Panc1 (cell line): ENCODE data around the gene PRR35.

Source experiments
- CTCF ChIP-seq: fragments of 450-650 bp; IDR thresholded peaks from 2 replicates; pipeline ENCODE4 v1.5.1; 2017; ENCODE audit warnings: mild to moderate bottlenecking
- POLR2AphosphoS5 ChIP-seq: IDR thresholded peaks from 2 replicates; pipeline ENCODE4 v1.6.1; 2012; ENCODE audit warnings: mild to moderate bottlenecking, low read depth, low read length, moderate library complexity
- REST ChIP-seq, 2 experiments: IDR thresholded peaks; 2 replicates each; pipeline ENCODE4 v1.6.1; 2011 to 2012; ENCODE audit warnings: low read depth in 2 of 2, control low read depth in 1 of 2, low read length in 1 of 2, mild to moderate bottlenecking in 1 of 2, moderate library complexity in 1 of 2; ENCODE audit not compliant: insufficient read depth in 1 of 2

- TF ChIP-seq REST (IDR thresholded peaks at IDR 0.05; ENCODE audit: insufficient read depth in 1 of 2, low read depth in 2 of 2, low read length in 1 of 2) (no peak), CTCF (no peak), POLR2AphosphoS5 (no peak)
These were observed 1.2 kb downstream of the PRR35 start for GRCh38 chr16:561413-561794.
